ENCODE data around the gene PRLR.
"Not testable (repeated sequence)": the region's sequence is repeated elsewhere in the genome, so short reads cannot be mapped to it uniquely, and the experiment has no call there.

Gene PRLR

DNA sequence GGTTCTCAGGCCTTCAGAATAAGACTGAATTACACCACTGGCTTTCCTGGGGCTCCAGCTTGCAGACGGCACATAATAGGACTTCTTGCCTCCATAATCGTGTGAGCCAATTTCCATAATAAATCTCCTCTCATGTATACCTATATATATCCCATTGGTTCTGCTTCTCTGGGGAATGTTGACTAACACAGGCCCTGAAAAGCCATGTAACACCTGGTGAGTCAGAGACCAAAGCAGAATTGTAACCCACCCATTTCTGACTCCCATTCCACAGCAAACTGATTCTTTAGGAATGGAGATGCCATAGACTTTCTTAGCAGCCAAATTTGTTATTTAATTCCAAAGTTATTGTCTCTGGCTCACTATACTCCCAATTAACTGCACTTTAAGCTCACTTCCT, 97.1 kb downstream of the PRLR start:
- in situ Hi-C loops (cut with MboI; ENCODE audit: low sequenced_read_pairs) = no loop called here

- in situ Hi-C loops (cut with MboI; ENCODE audit: low sequenced_read_pairs) = no loop called here
Observed at GRCh38 chr5:35131723-35132122, 98.6 kb downstream of the PRLR start.

GRCh38 chr5:35129921-35130485, 100.3 kb downstream of the PRLR start:
- in situ Hi-C loops (cut with MboI; ENCODE audit: low sequenced_read_pairs) = no loop called here

- in situ Hi-C loops (cut with MboI; ENCODE audit: low sequenced_read_pairs) = no loop called here
Observed at GRCh38 chr5:35129276-35129675, 101.0 kb downstream of the PRLR start.

- in situ Hi-C loops (cut with MboI; ENCODE audit: low sequenced_read_pairs) = no loop called here
Observed at GRCh38 chr5:35127006-35127405, 103.3 kb downstream of the PRLR start.

GRCh38 chr5:35125746-35126145, 104.5 kb downstream of the PRLR start:
- in situ Hi-C loops (cut with MboI; ENCODE audit: low sequenced_read_pairs) = no loop called here

- in situ Hi-C loops (cut with MboI; ENCODE audit: low sequenced_read_pairs) = no loop called here
Observed at GRCh38 chr5:35124932-35125331, 105.4 kb downstream of the PRLR start.

DNA sequence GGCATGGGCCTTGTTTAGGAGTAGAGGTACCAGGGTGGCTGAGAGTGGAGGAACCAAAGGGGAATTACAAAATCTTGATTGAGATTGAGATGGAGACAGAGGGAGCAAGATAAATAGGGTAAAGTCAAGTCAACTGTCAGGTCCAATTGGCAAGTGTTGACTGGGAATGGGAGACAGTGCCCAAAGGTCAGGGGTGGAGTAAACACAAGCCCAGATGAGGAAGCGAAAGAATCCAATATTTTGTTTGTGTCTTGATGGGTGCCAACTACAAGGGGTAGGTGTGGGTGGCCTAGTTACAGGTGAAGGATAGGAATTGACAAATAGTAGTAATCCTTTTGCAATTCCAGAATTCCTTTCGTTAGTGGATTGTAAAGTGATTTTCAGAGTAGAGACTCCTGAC, 107.5 kb downstream of the PRLR start:
- in situ Hi-C loops (cut with MboI; ENCODE audit: low sequenced_read_pairs) = no loop called here

GRCh38 chr5:35120715-35121114, 109.6 kb downstream of the PRLR start:
- in situ Hi-C loops (cut with MboI; ENCODE audit: low sequenced_read_pairs) = no loop called here

GRCh38 chr5:35117967-35118366, 112.3 kb downstream of the PRLR start:
- in situ Hi-C loops (cut with MboI; ENCODE audit: low sequenced_read_pairs) = no loop called here

DNA sequence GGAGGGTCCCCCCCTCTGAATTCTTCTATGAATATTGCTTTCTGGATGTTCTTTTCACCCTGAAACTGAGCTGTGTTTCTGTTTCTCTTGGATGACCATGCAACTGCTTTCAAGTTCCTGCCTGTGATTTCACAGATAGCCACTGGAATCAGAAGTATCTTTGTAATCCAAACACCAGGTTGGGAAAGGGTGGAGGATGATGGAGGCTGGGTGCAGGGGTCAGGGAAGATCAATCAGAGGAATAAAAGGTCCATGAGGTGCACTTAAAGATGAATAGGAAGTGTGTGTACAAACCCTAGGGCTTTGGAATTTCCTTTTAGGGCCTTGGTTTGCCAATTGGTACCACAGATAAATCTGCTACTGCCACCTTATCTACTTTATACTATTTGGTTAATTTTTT, 114.4 kb downstream of the PRLR start:
- in situ Hi-C loops (cut with MboI; ENCODE audit: low sequenced_read_pairs) = no loop called here

- in situ Hi-C loops (cut with MboI; ENCODE audit: low sequenced_read_pairs) = no loop called here
Observed at GRCh38 chr5:35114698-35115097, 115.6 kb downstream of the PRLR start.

DNA sequence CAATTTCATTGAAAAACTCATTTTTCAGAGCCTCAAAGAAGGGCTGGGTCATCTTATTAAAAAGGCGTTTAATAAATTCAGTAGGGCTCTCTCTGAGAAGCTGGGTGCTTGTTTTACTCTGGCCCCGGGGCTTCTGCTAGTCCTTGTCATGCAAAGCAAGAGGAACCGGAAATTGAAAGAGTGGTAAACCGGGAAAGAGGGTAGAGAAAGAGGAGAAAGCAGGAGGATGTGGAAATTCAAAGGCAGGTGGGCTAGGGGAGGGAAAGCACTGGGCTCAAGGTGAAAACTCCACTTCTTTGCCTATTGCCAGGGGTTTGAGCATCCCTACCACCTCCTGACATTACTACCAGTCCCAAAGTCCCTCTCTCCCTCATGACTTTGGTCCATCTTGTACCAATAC, 118.0 kb downstream of the PRLR start:
- in situ Hi-C loops (cut with MboI; ENCODE audit: low sequenced_read_pairs) = no loop called here

- in situ Hi-C loops (cut with MboI; ENCODE audit: low sequenced_read_pairs) = not testable (repeated sequence)
Observed at GRCh38 chr5:35104550-35104949, 125.7 kb downstream of the PRLR start.

GRCh38 chr5:35103637-35104299, 126.5 kb downstream of the PRLR start:
- in situ Hi-C loops (cut with MboI; ENCODE audit: low sequenced_read_pairs) = no loop called here

DNA sequence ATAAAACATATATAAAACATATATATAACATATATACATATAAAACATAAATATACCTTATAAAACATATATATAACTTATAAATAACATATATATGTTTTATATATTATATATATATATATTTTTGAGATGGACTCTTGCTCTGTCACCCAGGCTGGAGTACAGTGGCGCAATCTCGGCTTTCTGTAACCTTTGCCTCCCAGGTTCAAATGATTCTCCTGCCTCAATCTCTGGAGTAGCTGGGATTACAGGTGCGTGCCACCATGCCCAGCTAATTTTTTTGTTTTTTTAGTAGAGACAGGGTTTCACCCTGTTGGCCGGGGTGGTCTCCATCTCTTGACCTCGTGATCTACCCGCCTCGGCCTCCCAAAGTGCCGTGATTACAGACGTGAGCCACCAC, 128.6 kb downstream of the PRLR start:
- in situ Hi-C loops (cut with MboI; ENCODE audit: low sequenced_read_pairs) = not testable (repeated sequence)

DNA sequence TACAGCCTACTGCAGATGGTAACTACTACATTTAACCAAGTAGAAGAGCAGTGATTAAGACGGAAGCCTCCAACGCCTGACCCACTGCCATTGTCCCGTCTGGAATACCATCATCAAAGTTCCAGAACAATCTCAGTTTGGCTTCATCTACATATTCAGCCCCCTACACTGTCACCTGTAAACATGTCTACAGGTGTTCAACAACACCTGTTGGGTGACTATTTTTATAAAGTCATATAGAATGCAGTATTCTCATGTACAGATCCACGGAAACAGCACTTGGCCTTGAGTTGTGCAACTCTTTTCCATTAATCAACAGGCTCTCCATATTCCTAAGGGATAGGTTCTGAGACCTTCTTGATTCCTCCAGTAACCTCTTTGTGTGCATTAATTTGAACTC, 129.3 kb downstream of the PRLR start:
- in situ Hi-C loops (cut with MboI; ENCODE audit: low sequenced_read_pairs) = no loop called here

- in situ Hi-C loops (cut with MboI; ENCODE audit: low sequenced_read_pairs) = loop anchor here (25.0 kb wide), 1 partner anchor 664 kb away; no protein-coding TSS in a partner anchor
Observed at GRCh38 chr5:35098214-35098613, 132.1 kb downstream of the PRLR start.

- in situ Hi-C loops (cut with MboI; ENCODE audit: low sequenced_read_pairs) = loop anchor here (25.0 kb wide), 1 partner anchor 665 kb away; no protein-coding TSS in a partner anchor
Observed at GRCh38 chr5:35096932-35097331, 133.4 kb downstream of the PRLR start.

DNA sequence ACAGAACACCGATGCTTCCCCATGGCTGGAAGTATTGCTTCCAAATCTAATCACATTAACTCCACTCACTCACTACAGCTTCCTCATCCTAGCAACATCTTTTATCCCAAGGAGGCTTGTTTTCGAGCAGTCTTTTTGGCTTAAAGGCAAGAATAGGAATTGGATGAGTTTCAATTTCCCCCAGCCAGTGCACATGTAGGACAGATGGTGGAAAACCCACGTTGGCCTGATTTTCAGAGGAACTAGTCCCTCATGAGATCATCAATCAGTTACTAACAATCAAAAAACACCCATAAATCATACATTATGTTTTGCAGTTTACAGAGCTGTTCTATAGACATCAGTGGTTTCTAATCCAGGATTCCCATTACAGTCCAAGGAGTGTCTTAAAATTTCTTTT, 134.1 kb downstream of the PRLR start:
- in situ Hi-C loops (cut with MboI; ENCODE audit: low sequenced_read_pairs) = loop anchor here (25.0 kb wide), 1 partner anchor 666 kb away; no protein-coding TSS in a partner anchor

DNA sequence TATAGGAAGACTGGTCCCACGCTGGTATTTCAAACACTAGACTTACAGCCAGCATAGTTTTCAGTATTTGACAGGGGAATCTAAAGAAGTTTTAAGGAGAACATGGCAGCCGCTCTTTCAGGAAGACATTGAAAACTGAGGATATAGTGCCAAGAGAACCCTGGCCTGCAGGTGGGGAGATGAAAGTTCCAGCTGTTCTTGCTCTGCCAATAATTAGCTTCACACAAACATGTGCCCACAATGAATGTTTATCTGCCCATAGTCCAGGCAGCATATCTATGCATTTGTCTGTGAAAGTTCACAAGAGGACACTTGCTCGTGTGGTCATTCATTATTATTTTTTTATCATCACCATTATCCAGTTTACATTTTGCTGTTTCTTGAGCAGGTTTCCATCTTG, 134.9 kb downstream of the PRLR start:
- in situ Hi-C loops (cut with MboI; ENCODE audit: low sequenced_read_pairs) = loop anchor here (25.0 kb wide), 1 partner anchor 667 kb away; no protein-coding TSS in a partner anchor

DNA sequence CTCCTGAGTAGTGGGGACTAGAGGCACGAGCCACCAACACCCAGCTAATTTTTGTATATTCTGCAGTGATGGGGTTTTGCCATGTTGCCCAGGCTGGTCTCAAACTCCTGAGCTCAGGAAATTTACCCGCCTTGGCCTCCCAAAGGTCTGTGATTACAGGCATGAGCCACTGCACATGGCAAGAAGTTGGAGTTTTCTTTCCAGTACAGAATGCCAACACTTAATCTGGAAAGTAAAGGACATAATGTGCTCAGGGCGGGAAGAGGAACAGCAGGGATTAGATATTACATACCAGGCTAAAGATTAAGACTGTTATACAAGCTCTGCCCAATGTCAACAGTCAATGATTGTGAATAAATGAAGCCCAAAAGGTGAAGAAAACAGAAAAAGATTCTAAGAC, 135.3 kb downstream of the PRLR start:
- in situ Hi-C loops (cut with MboI; ENCODE audit: low sequenced_read_pairs) = loop anchor here (25.0 kb wide), 1 partner anchor 667 kb away; no protein-coding TSS in a partner anchor

DNA sequence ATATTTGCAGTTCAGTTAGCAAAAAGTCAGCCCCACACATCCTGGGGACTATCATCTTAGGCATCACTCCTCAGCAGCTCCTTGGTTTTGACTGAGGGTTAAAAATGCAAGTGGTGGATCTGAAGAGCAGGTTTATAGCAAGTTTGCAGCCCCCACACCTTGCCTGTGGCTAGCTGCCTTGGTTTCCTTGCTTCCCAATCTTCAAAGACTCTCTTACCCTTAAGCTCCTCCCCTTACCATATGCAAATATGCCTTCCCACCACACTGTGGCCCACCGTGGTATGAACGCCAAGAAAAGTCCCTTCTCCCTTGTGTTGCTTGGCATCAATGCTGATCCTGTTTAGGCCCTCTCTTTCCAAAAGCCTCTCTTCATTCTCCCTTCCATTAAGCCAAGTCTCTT, 137.6 kb downstream of the PRLR start:
- in situ Hi-C loops (cut with MboI; ENCODE audit: low sequenced_read_pairs) = loop anchor here (25.0 kb wide), 1 partner anchor 670 kb away; no protein-coding TSS in a partner anchor

All from HL-60/S4 treated with phorbol 12-myristate 13-acetate at 8.2 ng/mL for 4 days and 3 days (cell line).